T-helper 2 cell treated with Interferon-gamma antibody and Interleukin-4, amounts not matched to agents 5 μg/mL and 100 μg/mL, for 36 hours (primary cell): ENCODE data around the gene RPTOR.
"Not testable (repeated sequence)": the region's sequence is repeated elsewhere in the genome, so short reads cannot be mapped to it uniquely, and the experiment has no call there.

Experiments
- DNase-seq: peaks from one replicate; pipeline ENCODE4 v3.0.0; 2021; ENCODE audit warnings: low spot score
- H3K27ac Mint-ChIP-seq: one replicate; pipeline ENCODE4 v1.8.0; 2021; ENCODE audit warnings: mild to moderate bottlenecking, mixed read lengths
- H3K27me3 Mint-ChIP-seq: one replicate; pipeline ENCODE4 v1.8.0; 2021; ENCODE audit warnings: low read depth, mixed read lengths
- H3K36me3 Mint-ChIP-seq: one replicate; pipeline ENCODE4 v1.8.0; 2021; ENCODE audit warnings: low read depth, mixed read lengths
- H3K4me1 Mint-ChIP-seq: one replicate; pipeline ENCODE4 v1.8.0; 2021; ENCODE audit warnings: low read depth, mixed read lengths
- H3K4me3 Mint-ChIP-seq: one replicate; pipeline ENCODE4 v1.8.0; 2022; ENCODE audit warnings: mild to moderate bottlenecking, moderate library complexity, mixed read lengths
- H3K9me3 Mint-ChIP-seq: one replicate; pipeline ENCODE4 v1.8.0; 2021; ENCODE audit warnings: mixed read lengths

RPTOR gene

DNA sequence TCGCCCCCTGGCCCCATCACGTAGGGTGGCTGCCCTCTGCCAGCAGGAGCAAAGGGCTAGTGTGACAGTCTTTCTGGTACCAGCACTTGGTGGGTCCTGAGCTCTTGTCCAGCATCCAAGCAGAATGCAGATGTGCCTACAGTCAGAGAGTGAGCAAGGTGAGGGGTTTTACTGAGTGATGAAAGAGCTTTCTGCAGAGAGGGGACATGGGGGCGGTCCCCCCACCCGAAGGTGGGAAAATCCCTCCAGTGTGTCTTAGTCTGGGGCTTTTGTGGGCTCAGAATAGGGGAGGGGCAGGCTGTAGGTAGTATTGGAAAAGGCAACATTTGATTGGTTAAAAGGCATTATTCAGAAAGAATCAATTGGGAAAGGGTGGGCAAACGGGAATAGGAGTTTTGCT lies 152.3 kb downstream of the RPTOR start:
- Mint-ChIP-seq H3K36me3 (peaks cover 21% of the 10 kb centered on the region), H3K4me1 (peaks cover 38% of the 10 kb centered on the region), H3K4me3 (no peak overlapping the region), H3K27me3 (no peaks in the 10 kb centered on the region), H3K27ac (no peak overlapping the region), H3K9me3 (peaks cover 17% of the 10 kb centered on the region)
- no peak for DNase-seq

GRCh38 chr17:80698297-80698696 lies 153.7 kb downstream of the RPTOR start:
- no peak for DNase-seq
- H3K27ac Mint-ChIP-seq, result no peak overlapping the region
- H3K4me3 Mint-ChIP-seq, result no peak overlapping the region
- H3K4me1 Mint-ChIP-seq, result peaks cover 45% of the 10 kb centered on the region
- peaks cover 34% of the 10 kb centered on the region for H3K36me3 Mint-ChIP-seq
- H3K9me3 Mint-ChIP-seq, result peaks cover 28% of the 10 kb centered on the region
- no peaks in the 10 kb centered on the region for H3K27me3 Mint-ChIP-seq

GRCh38 chr17:80699205-80699604 lies 154.6 kb downstream of the RPTOR start:
- not testable (repeated sequence) for DNase-seq, H3K27me3 Mint-ChIP-seq, H3K27ac Mint-ChIP-seq, H3K4me3 Mint-ChIP-seq
- peaks cover 40% of the 10 kb centered on the region for H3K36me3 Mint-ChIP-seq
- H3K9me3 Mint-ChIP-seq, result peaks cover 31% of the 10 kb centered on the region
- peaks cover 52% of the 10 kb centered on the region for H3K4me1 Mint-ChIP-seq

- DNase-seq, result no peak
- no peak overlapping the region for H3K4me3 Mint-ChIP-seq
- no peak overlapping the region for H3K27ac Mint-ChIP-seq
- peaks cover 31% of the 10 kb centered on the region for H3K9me3 Mint-ChIP-seq
- H3K4me1 Mint-ChIP-seq, result peaks cover 52% of the 10 kb centered on the region
- H3K36me3 Mint-ChIP-seq, result peaks cover 49% of the 10 kb centered on the region
- H3K27me3 Mint-ChIP-seq, result no peaks in the 10 kb centered on the region
Observed at GRCh38 chr17:80701730-80702129, 157.1 kb downstream of the RPTOR start.

DNA sequence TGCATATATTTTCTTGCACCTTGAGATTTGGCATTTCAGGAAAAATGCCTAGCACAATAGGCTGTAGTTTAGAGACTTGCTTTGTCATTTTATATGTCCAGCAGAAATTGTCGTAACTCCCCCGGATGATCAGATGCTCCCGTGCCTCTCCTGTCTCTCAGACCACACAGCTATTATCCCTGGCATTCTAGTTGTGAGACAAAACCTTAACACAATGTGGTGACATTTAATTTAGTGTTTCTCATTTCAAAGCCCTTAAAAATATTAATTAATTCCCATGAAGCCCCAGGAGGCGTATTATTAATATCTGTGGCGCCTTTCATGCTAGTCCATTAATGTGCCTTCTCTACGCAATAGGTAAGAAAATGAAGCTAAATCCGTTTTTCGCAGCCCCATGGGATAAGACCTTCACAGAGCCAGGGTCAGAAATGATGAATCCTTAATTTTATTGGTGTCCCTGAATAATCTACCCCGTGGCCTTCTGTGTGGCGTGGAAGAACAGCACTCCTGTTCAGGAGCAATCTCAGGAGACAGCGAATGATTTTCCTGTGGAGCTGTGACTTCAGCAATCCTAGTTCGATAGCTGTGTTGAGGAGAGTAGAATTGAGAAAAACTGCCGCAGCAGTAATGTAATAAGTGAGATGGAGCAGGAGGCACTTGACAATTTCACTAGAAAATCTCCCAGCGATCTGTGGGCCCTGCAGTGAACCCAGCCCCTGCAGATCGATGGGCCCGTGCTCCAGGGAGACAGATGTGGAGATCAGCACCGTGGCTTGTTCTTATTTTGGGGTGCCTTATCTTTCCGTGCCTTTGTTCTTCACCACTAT lies 157.9 kb downstream of the RPTOR start:
- H3K27ac Mint-ChIP-seq, result peak overlapping the region; percentile 83
- H3K4me3 Mint-ChIP-seq, result no peak overlapping the region
- peaks cover 50% of the 10 kb centered on the region for H3K4me1 Mint-ChIP-seq
- no peaks in the 10 kb centered on the region for H3K27me3 Mint-ChIP-seq
- DNase-seq, result no peak
- H3K36me3 Mint-ChIP-seq, result peaks cover 52% of the 10 kb centered on the region
- H3K9me3 Mint-ChIP-seq, result peaks cover 31% of the 10 kb centered on the region

GRCh38 chr17:80703142-80703478 lies 158.5 kb downstream of the RPTOR start:
- DNase-seq, result no peak
- Mint-ChIP-seq H3K4me1 (peaks cover 51% of the 10 kb centered on the region), H3K27ac (peak overlapping the region; percentile 83), H3K4me3 (peak overlapping the region; percentile 39), H3K36me3 (peaks cover 53% of the 10 kb centered on the region), H3K9me3 (peaks cover 31% of the 10 kb centered on the region), H3K27me3 (no peaks in the 10 kb centered on the region)

- peaks cover 63% of the 10 kb centered on the region for H3K36me3 Mint-ChIP-seq
- DNase-seq, result no peak
- no peak overlapping the region for H3K4me3 Mint-ChIP-seq
- H3K27ac Mint-ChIP-seq, result peak overlapping the region; percentile 49
- H3K27me3 Mint-ChIP-seq, result no peaks in the 10 kb centered on the region
- peaks cover 31% of the 10 kb centered on the region for H3K9me3 Mint-ChIP-seq
- H3K4me1 Mint-ChIP-seq, result peaks cover 60% of the 10 kb centered on the region
Observed at GRCh38 chr17:80704381-80704819, 159.8 kb downstream of the RPTOR start.

DNA sequence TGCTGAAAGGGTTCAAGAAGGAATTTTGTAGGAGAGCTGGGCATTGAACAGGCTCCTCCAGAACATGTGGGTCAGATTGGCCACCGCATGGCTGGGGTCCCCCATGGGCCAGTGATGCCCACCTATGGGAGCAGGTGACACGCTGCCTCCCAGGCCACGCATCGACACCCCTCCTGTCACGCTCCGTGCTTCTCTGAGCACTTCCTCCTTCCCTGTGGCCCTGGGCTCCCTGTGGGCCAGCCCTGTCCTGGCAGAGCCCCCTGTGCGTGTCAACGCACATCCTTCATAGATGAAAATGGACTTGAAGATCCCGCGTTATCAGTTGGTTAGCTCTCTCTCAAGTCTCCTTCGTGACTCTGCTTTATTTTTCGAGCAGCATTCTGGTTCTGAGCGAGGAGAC lies 160.3 kb downstream of the RPTOR start:
- Mint-ChIP-seq H3K27me3 (no peaks in the 10 kb centered on the region), H3K27ac (peak overlapping the region; percentile 42), H3K36me3 (peaks cover 66% of the 10 kb centered on the region), H3K9me3 (peaks cover 29% of the 10 kb centered on the region), H3K4me3 (no peak overlapping the region), H3K4me1 (peaks cover 63% of the 10 kb centered on the region)
- DNase-seq, result no peak

GRCh38 chr17:80705988-80706387 lies 161.3 kb downstream of the RPTOR start:
- Mint-ChIP-seq H3K4me1 (peaks cover 67% of the 10 kb centered on the region), H3K27ac (peak overlapping the region; percentile 56)

GRCh38 chr17:80706463-80706867 lies 161.8 kb downstream of the RPTOR start:
- Mint-ChIP-seq H3K9me3 (peaks cover 14% of the 10 kb centered on the region), H3K4me3 (no peak overlapping the region), H3K4me1 (peaks cover 71% of the 10 kb centered on the region), H3K27me3 (no peaks in the 10 kb centered on the region), H3K36me3 (peaks cover 68% of the 10 kb centered on the region), H3K27ac (peak overlapping the region; percentile 56)
- DNase-seq, result no peak

More at GRCh38 chr17:80705988-80706387, 161.3 kb downstream of the RPTOR start:
- no peaks in the 10 kb centered on the region for H3K27me3 Mint-ChIP-seq
- peaks cover 18% of the 10 kb centered on the region for H3K9me3 Mint-ChIP-seq
- peaks cover 66% of the 10 kb centered on the region for H3K36me3 Mint-ChIP-seq
- H3K4me3 Mint-ChIP-seq, result no peak overlapping the region
- no peak for DNase-seq

GRCh38 chr17:80708480-80708879 lies 163.8 kb downstream of the RPTOR start:
- Mint-ChIP-seq H3K27ac (peak overlapping the region; percentile 71), H3K4me1 (peaks cover 74% of the 10 kb centered on the region), H3K9me3 (peaks cover 2% of the 10 kb centered on the region), H3K4me3 (peak overlapping the region; percentile 58), H3K36me3 (peaks cover 67% of the 10 kb centered on the region), H3K27me3 (no peaks in the 10 kb centered on the region)
- DNase-seq, result no peak

DNA sequence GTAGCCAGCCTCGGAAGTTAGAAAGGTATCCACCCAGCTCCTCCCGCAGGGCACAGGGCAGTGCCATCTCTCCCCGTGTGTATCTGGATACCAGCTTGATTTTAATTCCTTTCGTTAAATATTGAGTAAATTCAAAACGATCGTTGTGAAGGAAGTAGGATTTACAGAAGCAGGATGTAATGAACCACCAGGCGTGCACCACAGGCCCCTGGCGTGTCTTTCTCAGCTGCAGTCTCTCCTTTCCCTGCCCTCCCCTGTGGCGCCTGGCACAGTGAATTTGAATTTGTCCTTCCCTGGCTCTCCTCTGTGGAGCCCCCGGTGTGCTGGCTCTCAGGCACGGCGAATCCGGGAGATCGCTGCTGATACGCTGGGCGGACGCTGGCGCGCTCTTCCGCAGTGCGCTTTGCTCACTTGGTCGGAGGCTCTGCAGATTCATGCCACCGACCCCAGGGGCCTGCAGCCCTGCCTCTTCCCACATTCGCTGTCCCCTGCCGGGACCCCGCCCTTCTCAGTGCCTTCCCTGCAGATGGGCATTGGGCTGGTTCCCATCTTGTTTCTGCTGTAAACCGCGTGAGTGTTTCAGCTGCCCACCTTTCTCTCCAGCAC lies 164.6 kb downstream of the RPTOR start:
- H3K4me1 Mint-ChIP-seq, result peaks cover 70% of the 10 kb centered on the region
- H3K36me3 Mint-ChIP-seq, result peaks cover 64% of the 10 kb centered on the region
- no peaks in the 10 kb centered on the region for H3K9me3 Mint-ChIP-seq
- no peaks in the 10 kb centered on the region for H3K27me3 Mint-ChIP-seq
- peak overlapping the region; percentile 70 for H3K27ac Mint-ChIP-seq
- H3K4me3 Mint-ChIP-seq, result peak overlapping the region; percentile 58
- DNase-seq, result no peak

DNA sequence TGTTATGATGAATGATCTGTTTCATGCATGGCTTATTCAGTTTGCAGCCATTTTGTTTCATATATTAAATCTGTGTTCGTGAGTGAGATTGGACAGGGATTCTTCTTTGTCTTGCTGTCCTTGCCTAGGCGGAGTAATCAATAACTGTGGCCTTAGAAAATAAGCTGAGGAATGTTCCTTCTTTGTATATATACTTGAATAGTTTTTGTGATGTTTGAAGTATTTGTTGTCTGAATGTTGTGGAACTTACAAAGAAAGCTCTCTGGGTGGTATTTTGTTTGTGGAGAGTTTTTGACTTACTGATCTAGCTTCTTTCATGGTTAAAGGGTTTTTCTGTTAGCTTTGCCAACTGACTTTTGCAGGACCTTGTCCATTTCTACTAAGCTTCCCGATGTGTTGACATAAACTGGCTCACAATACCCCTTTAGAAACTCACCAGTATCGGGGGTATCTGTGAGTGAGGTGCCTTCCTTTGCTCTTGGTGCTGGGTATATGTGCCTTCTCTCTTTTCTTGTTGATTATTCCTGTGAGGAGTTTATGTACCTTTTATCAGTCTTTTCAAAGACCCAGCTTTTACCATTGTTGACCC lies 166.2 kb downstream of the RPTOR start:
- Mint-ChIP-seq H3K4me3 (peak overlapping the region; percentile 14), H3K36me3 (peaks cover 64% of the 10 kb centered on the region), H3K27me3 (no peaks in the 10 kb centered on the region), H3K9me3 (no peaks in the 10 kb centered on the region), H3K4me1 (peaks cover 57% of the 10 kb centered on the region), H3K27ac (peak overlapping the region; percentile 29)
- no peak for DNase-seq

DNA sequence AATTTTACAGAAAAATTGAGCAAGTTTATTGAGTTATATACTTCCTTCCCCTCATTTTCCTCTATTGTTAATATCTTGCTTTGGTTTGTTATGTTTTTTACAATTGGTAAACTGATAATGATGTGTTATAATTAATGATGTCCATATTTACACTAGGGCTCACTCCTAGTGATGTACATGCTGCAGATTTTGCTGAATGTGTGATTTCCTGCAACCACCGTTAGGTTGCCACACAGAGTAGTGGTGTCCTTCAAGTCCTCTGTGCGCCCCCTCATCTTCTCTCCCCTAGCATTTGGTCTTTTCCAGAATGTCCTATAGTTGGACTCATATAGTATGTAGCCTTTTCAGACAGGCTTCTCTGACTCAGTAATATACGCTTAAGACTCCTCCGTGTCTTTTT lies 167.5 kb downstream of the RPTOR start:
- Mint-ChIP-seq H3K9me3 (no peaks in the 10 kb centered on the region), H3K4me3 (no peak overlapping the region), H3K27ac (no peak overlapping the region), H3K27me3 (no peaks in the 10 kb centered on the region), H3K36me3 (peaks cover 67% of the 10 kb centered on the region), H3K4me1 (peaks cover 51% of the 10 kb centered on the region)
- no peak for DNase-seq
